NB4 (cell line): ENCODE measurements around the gene RNF166.
A peak's percentile ranks its signal among the peaks of the same experiment; 100 is the strongest.

Experiments
- DNase-seq: peaks from one replicate; pipeline ENCODE4 v3.0.0; 2010; ENCODE audit warnings: low read depth
- H3K4me3 ChIP-seq: one replicate; pipeline ENCODE4 v1.5.1; 2011; ENCODE audit warnings: mild to moderate bottlenecking, low read depth, low read length, moderate library complexity
- CTCF ChIP-seq: IDR thresholded peaks from one replicate; pipeline ENCODE4 v1.5.1; 2012; ENCODE audit warnings: low read depth, low read length
- MAX ChIP-seq: IDR thresholded peaks from 2 replicates; pipeline ENCODE4 v1.6.1; 2011; ENCODE audit warnings: low read depth, low read length
- MYC ChIP-seq: IDR thresholded peaks from 2 replicates; pipeline ENCODE4 v1.6.1; 2011; ENCODE audit warnings: low read depth, low read length
- POLR2A ChIP-seq: IDR thresholded peaks from 2 replicates; pipeline ENCODE4 v1.6.1; 2011; ENCODE audit warnings: mild to moderate bottlenecking; ENCODE audit not compliant: insufficient read length; ENCODE audit errors: extremely low read depth

RNF166 gene

GRCh38 chr16:88706965-88707826 lies 988 bp upstream of the RNF166 start:
- TF ChIP-seq MAX (no peak), CTCF (no peak), MYC (no peak)
- peak overlapping the region; percentile 90 for H3K4me3 ChIP-seq
- DNase-seq = no peak

DNA sequence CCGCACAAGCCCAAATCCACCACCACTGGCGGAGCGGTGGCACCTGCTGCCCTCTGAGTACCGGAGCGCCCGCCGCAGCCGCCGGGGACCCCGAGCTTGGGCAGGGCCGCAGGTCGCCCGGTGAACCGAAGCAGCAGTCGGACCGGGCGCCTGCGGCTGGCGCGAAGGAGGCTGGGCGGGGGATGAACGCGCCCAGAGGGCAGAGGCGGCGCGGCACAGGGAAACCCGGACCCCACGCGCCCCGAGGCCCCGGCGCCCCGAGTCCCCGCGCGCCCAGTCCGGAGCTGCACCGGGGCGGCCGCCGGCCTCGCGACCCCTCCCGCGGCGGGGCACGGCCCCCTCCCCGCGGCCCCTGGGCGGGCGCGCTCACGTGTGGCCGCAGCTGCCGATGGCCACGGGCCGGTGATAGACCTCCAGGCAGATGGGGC lies 393 bp downstream of the RNF166 start:
- TF ChIP-seq MAX (no peak), CTCF (no peak), MYC (no peak), POLR2A (no peak)
- H3K4me3 ChIP-seq = peak overlapping the region; percentile 95
- no peak for DNase-seq

- peak overlapping the region; percentile 95 for H3K4me3 ChIP-seq
- TF ChIP-seq MYC (no peak), MAX (no peak), CTCF (no peak), POLR2A (no peak)
- DNase-seq = peak; percentile 75
Observed at GRCh38 chr16:88705076-88705684, 1.0 kb downstream of the RNF166 start.

DNA sequence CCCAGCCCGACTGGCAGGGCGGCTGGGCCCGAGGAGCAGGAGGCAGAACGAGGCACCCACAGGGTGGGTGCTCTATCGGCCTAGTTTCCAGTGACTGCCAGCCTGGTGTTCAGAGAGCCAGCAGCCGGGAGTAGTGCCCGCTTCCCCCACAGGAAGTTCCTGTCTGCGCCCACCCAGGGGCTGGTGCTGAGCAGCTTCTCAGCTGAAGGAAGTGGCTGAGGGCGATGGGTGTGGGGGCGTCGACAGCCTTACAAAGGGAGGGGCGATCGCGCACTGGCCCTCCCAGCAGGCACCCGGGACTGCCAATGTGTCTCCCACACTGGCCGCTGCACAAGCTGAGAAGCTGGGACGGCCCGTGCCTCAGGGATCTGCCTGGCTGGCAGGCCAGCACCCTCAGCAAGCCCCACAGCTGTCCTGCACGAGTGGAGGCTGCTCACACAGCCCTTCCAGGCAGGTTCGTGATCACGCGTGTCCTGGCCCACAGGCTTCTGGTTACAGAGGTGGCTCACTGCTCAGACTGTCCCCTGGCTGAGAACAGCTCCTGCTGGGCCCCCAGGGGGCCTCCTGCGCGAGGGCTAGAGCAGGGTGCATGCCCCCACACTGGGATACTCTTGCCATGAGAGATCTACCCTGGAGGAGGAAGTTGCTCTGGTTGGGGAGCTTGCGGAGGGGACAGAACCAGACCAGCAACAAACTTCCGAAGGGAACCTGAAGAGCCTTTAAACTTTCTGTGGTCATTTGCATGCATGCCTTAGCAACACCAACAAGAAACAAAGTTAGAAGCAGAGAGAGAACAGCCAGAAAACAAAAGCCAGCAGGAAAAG lies 2.5 kb downstream of the RNF166 start:
- peak; percentile 98 for DNase-seq
- H3K4me3 ChIP-seq = peak overlapping the region; percentile 95

More for the DNA sequence above, 2.5 kb downstream of the RNF166 start:
- TF ChIP-seq MYC (peak; percentile 73), POLR2A (peak; percentile 34), MAX (peak; percentile 70), CTCF (peak; percentile 6)
